NCI-H2081 (cell line): ENCODE results near the gene RAB44.
"Not testable (repeated sequence)": the region's sequence is repeated elsewhere in the genome, so short reads cannot be mapped to it uniquely, and the experiment has no call there.

Experiments used
- DNase-seq, 2 experiments: peaks; one replicate each; lab custom pipeline; 2025; lab: John Stamatoyannopoulos, UW

The RAB44 gene

GRCh38 chr6:36688063-36688738, 9.4 kb upstream of the RAB44 start:
- DNase-seq = no peak

- no peak for DNase-seq
These were observed 8.9 kb upstream of the RAB44 start for GRCh38 chr6:36688739-36689075.

GRCh38 chr6:36691011-36691410, 6.6 kb upstream of the RAB44 start:
- DNase-seq = no peak

GRCh38 chr6:36691612-36692011, 6.0 kb upstream of the RAB44 start:
- no peak for DNase-seq

GRCh38 chr6:36692220-36692619, 5.4 kb upstream of the RAB44 start:
- DNase-seq = no peak

GRCh38 chr6:36692861-36693702, 4.5 kb upstream of the RAB44 start:
- no peak for DNase-seq

GRCh38 chr6:36694616-36695015, 3.0 kb upstream of the RAB44 start:
- DNase-seq = no peak

GRCh38 chr6:36695414-36695813, 2.2 kb upstream of the RAB44 start:
- no peak for DNase-seq

GRCh38 chr6:36698196-36698595, 570 bp downstream of the RAB44 start:
- DNase-seq = no peak

GRCh38 chr6:36698871-36699271, 1.2 kb downstream of the RAB44 start:
- no peak for DNase-seq

- DNase-seq = no peak
These were observed 1.7 kb downstream of the RAB44 start for GRCh38 chr6:36699348-36699747.

GRCh38 chr6:36700071-36700812, 2.6 kb downstream of the RAB44 start:
- no peak for DNase-seq

GRCh38 chr6:36700831-36701230, 3.2 kb downstream of the RAB44 start:
- DNase-seq = no peak

GRCh38 chr6:36701401-36701991, 3.9 kb downstream of the RAB44 start:
- no peak for DNase-seq

GRCh38 chr6:36702656-36703055, 5.0 kb downstream of the RAB44 start:
- no peak for DNase-seq

- DNase-seq = no peak
These were observed 5.5 kb downstream of the RAB44 start for GRCh38 chr6:36703081-36703606.

- DNase-seq = no peak
These were observed 6.4 kb downstream of the RAB44 start for GRCh38 chr6:36703982-36704381.

- DNase-seq = not testable (repeated sequence)
These were observed 7.4 kb downstream of the RAB44 start for GRCh38 chr6:36704961-36705577.

- no peak for DNase-seq
These were observed 8.7 kb downstream of the RAB44 start for GRCh38 chr6:36706339-36706738.

GRCh38 chr6:36712816-36713215, 15.2 kb downstream of the RAB44 start:
- no peak for DNase-seq

GRCh38 chr6:36713846-36714245, 16.2 kb downstream of the RAB44 start:
- DNase-seq = no peak

- no peak for DNase-seq
These were observed 16.9 kb downstream of the RAB44 start for GRCh38 chr6:36714511-36714910.
